Measurements from ENCODE around the gene KEL. TPM values are rescaled to one million over a fixed set of nuclear protein-coding genes. Genes with fewer than 3 reads are reported as not detected.

KEL gene
- total and polyA plus RNA-seq, 9 donors: 0.66 to 7.5 (median 1.4) TPM

GRCh38 chr7:142943706-142944268 is 18.4 kb downstream of the KEL start:
- Histone ChIP-seq H3K9me3 (replicated peaks; ENCODE audit: control insufficient read depth, low read depth, low read length) (no peaks in the 10 kb centered on the region), H3K27ac (ENCODE audit: low read length) (no peak overlapping the region), H3K4me1 (ENCODE audit: control insufficient read depth, insufficient read depth, low read length) (no peaks in the 10 kb centered on the region), H3K36me3 (ENCODE audit: control insufficient read depth, insufficient read depth, low read length) (no peaks in the 10 kb centered on the region), H3K27me3 (ENCODE audit: control insufficient read depth, insufficient read depth, low read length) (no peaks in the 10 kb centered on the region), H3K4me3 (ENCODE audit: low read length) (no peak overlapping the region)
- no peak for DNase-seq
- 85% methylated on average over 5 of the region's 7 CpGs for WGBS (ENCODE audit: insufficient coverage)

DNA sequence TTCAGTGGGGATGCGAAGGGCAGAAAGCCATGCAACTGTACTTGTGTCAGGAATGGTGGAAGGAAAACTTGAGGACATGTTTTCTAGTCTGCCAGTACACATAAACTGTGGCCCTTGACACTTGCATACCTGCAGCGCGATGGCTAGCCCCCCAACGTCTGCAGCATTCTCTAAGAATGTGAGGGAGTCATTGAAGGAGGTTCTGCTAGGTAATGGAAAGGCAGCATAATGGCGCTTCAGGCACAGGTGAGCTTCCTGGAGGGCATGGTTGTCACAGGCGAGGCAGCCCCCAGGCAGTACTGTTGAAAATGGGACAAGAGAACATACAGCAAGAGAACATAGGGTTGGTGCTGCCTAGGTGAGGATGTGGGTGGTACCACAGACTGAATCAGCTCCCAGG is 19.4 kb downstream of the KEL start:
- no peaks in the 10 kb centered on the region for H3K36me3 ChIP-seq (ENCODE audit: control insufficient read depth, insufficient read depth, low read length)
- no peak overlapping the region for H3K4me3 ChIP-seq (ENCODE audit: low read length)
- WGBS (ENCODE audit: insufficient coverage): 89% methylated on average over 6 of the region's 6 CpGs
- H3K27ac ChIP-seq (ENCODE audit: low read length): no peak overlapping the region
- no peak for DNase-seq
- no peaks in the 10 kb centered on the region for H3K4me1 ChIP-seq (ENCODE audit: control insufficient read depth, insufficient read depth, low read length)
- no peaks in the 10 kb centered on the region for H3K27me3 ChIP-seq (ENCODE audit: control insufficient read depth, insufficient read depth, low read length)
- no peaks in the 10 kb centered on the region for H3K9me3 ChIP-seq (replicated peaks; ENCODE audit: control insufficient read depth, low read depth, low read length)

DNA sequence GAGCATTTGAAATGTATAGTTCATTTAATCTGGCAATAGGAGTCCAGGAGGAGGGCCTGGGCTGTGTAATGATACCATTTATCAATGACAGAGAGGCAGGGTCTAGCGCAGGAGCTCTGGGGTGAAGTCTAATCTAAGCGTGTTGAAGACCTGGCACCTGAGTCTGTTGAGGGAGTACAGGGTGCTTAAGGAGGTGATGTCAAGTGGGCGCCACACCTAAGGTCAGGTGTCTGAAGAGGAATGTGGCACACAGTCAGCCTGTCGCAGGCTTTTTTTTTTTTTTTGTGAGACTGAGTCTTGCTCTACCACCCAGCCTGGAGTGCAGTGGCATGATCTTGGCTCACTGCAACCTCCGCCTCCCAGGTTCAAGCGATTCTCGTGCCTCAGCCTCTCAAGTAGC is 20.6 kb downstream of the KEL start:
- no peak overlapping the region for H3K4me3 ChIP-seq (ENCODE audit: low read length)
- no peaks in the 10 kb centered on the region for H3K27me3 ChIP-seq (ENCODE audit: control insufficient read depth, insufficient read depth, low read length)
- whole genome bisulfite sequencing (ENCODE audit: insufficient coverage): 90% methylated on average over 7 of the region's 7 CpGs

DNA sequence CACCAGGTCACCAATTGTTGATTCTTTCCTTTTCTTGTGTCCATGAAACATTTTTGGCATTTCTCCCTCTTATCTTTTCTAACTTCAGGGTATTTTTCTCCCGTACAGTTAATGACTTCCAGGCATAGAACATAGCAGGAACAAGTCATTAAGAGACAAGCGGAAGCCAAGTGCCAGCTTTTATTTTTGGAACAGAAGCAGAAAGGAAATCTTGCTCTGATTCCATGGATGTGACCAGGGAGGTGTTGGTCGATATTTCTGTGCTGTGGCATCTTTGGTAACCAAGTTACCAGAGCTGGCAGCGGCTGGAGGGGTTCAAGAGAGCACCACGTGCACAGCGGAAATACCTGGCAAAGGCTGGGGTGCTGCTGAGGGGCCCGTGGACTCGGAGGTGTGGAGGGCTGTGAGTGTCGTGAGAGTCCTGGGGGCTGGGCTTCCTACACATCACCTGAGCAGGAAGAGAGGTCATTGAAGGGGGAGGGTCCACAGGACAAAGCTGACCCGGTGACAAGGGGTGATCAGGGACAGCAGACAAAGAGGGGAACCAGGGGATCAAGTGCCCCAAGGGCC is 21.1 kb downstream of the KEL start:
- H3K27ac ChIP-seq (ENCODE audit: low read length): no peak overlapping the region
- no peaks in the 10 kb centered on the region for H3K27me3 ChIP-seq (ENCODE audit: control insufficient read depth, insufficient read depth, low read length)
- no peaks in the 10 kb centered on the region for H3K36me3 ChIP-seq (ENCODE audit: control insufficient read depth, insufficient read depth, low read length)
- no peak overlapping the region for H3K4me3 ChIP-seq (ENCODE audit: low read length)
- DNase-seq: no peak
- H3K4me1 ChIP-seq (ENCODE audit: control insufficient read depth, insufficient read depth, low read length): no peaks in the 10 kb centered on the region
- no peaks in the 10 kb centered on the region for H3K9me3 ChIP-seq (replicated peaks; ENCODE audit: control insufficient read depth, low read depth, low read length)
- 64% methylated on average over 9 of the region's 10 CpGs for whole genome bisulfite sequencing (ENCODE audit: insufficient coverage)

More for the DNA sequence above, 20.6 kb downstream of the KEL start:
- Histone ChIP-seq H3K36me3 (ENCODE audit: control insufficient read depth, insufficient read depth, low read length) (no peaks in the 10 kb centered on the region), H3K4me1 (ENCODE audit: control insufficient read depth, insufficient read depth, low read length) (no peaks in the 10 kb centered on the region), H3K27ac (ENCODE audit: low read length) (no peak overlapping the region), H3K9me3 (replicated peaks; ENCODE audit: control insufficient read depth, low read depth, low read length) (no peaks in the 10 kb centered on the region)
- no peak for DNase-seq

- Histone ChIP-seq H3K27me3 (ENCODE audit: control insufficient read depth, insufficient read depth, low read length) (no peaks in the 10 kb centered on the region), H3K4me3 (ENCODE audit: low read length) (no peak within 1 kb of the TSS), H3K9me3 (replicated peaks; ENCODE audit: control insufficient read depth, low read depth, low read length) (no peaks in the 10 kb centered on the region), H3K4me1 (ENCODE audit: control insufficient read depth, insufficient read depth, low read length) (no peaks in the 10 kb centered on the region), H3K36me3 (ENCODE audit: control insufficient read depth, insufficient read depth, low read length) (no peaks in the 10 kb centered on the region), H3K27ac (ENCODE audit: low read length) (no peak within 1 kb of the TSS)
- WGBS (ENCODE audit: insufficient coverage): 58% methylated on average over 9 of the region's 10 CpGs
- DNase-seq: no peak
These were observed 22.8 kb downstream of the KEL start, which contains the start of gene LLCFC1 for GRCh38 chr7:142939226-142939910. LLCFC1 (plus strand) TSS chr7:142939484; CDS start chr7:142939622, 138 bp downstream.

DNA sequence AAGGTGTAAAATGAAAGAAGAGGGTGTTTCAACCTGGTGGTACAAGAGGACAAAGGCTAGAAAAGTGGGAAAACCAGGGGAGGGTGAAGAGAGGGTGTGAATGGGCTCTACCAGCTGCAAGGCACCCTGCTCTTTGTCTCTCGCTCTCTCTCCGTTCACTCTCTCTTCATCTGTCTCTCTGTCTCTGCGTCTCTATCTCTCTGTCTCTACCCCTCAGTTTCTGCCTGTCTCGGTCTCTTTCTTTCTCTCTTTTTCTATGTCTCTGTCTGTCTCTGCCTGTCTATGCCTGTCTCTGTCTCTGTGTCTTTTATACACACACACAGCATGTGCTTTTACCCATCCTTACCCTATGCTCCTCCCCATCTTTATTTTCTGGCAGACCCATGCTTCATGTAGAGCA is 23.6 kb downstream of the KEL start:
- 74% methylated on average over 4 of the region's 4 CpGs for WGBS (ENCODE audit: insufficient coverage)
- no peak for DNase-seq

GRCh38 chr7:142935941-142936565 is 26.1 kb downstream of the KEL start:
- Histone ChIP-seq H3K4me3 (ENCODE audit: low read length) (no peak overlapping the region), H3K36me3 (ENCODE audit: control insufficient read depth, insufficient read depth, low read length) (no peaks in the 10 kb centered on the region), H3K27ac (ENCODE audit: low read length) (no peak overlapping the region), H3K27me3 (ENCODE audit: control insufficient read depth, insufficient read depth, low read length) (no peaks in the 10 kb centered on the region), H3K9me3 (replicated peaks; ENCODE audit: control insufficient read depth, low read depth, low read length) (no peaks in the 10 kb centered on the region), H3K4me1 (ENCODE audit: control insufficient read depth, insufficient read depth, low read length) (no peaks in the 10 kb centered on the region)
- no peak for DNase-seq
- 91% methylated on average over 7 of the region's 12 CpGs for WGBS (ENCODE audit: insufficient coverage)

More for the DNA sequence above, 23.6 kb downstream of the KEL start:
- Histone ChIP-seq H3K4me3 (ENCODE audit: low read length) (no peak overlapping the region), H3K36me3 (ENCODE audit: control insufficient read depth, insufficient read depth, low read length) (no peaks in the 10 kb centered on the region), H3K9me3 (replicated peaks; ENCODE audit: control insufficient read depth, low read depth, low read length) (no peaks in the 10 kb centered on the region), H3K27me3 (ENCODE audit: control insufficient read depth, insufficient read depth, low read length) (no peaks in the 10 kb centered on the region), H3K27ac (ENCODE audit: low read length) (no peak overlapping the region), H3K4me1 (ENCODE audit: control insufficient read depth, insufficient read depth, low read length) (no peaks in the 10 kb centered on the region)

DNA sequence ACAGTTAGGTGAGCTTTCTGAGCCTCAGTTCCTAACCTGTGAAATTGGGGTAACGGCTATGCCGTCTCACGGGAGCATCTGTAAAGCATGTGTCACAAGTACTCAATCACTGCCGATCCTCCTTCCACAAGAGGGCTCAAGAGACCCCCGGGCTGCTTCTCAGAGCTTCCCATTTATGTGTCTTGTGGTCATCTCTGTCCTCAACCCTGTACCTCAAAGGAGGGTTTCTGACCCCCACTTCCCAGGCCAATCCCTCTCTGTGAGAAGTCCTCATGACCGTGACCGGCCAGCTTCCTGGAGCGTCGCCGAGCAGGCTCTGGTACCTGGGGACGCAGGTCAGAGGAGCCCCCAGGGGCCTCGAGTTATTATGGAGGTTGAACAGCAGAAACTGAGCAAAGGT is 28.1 kb downstream of the KEL start:
- DNase-seq: no peak
- Histone ChIP-seq H3K4me1 (ENCODE audit: control insufficient read depth, insufficient read depth, low read length) (no peaks in the 10 kb centered on the region), H3K9me3 (replicated peaks; ENCODE audit: control insufficient read depth, low read depth, low read length) (no peaks in the 10 kb centered on the region), H3K27ac (ENCODE audit: low read length) (no peak overlapping the region), H3K4me3 (ENCODE audit: low read length) (no peak overlapping the region), H3K27me3 (ENCODE audit: control insufficient read depth, insufficient read depth, low read length) (no peaks in the 10 kb centered on the region), H3K36me3 (ENCODE audit: control insufficient read depth, insufficient read depth, low read length) (no peaks in the 10 kb centered on the region)
- 66% methylated on average over 12 of the region's 12 CpGs for WGBS (ENCODE audit: insufficient coverage)

DNA sequence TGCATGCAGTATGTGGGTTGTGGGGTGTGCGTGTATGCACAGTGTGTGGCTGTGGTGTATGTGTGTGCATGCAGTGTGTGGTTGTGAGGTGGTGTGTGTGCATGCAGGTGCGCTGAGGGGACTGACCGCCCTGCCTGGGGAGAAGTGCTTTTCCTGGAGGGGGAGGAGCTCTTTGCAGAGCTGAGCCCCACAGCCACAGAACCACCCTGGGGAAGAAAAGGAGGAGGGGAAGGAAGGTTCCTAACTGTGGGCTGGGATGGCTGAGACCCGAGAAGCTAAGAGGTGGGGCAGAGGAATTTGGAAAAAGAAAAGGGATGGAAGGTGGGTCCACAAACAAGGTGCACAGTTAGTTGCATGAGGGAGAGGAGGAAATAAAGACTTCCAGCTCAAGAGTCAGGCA is 28.5 kb downstream of the KEL start, which contains the start of gene TRPV5:
Gene TRPV5 (minus strand): TSS at position 123 of the 400 bp plus-strand sequence. CDS start 287 bp downstream, outside the sequence.
- Histone ChIP-seq H3K4me3 (ENCODE audit: low read length) (no peak within 1 kb of the TSS), H3K4me1 (ENCODE audit: control insufficient read depth, insufficient read depth, low read length) (no peaks in the 10 kb centered on the region), H3K9me3 (replicated peaks; ENCODE audit: control insufficient read depth, low read depth, low read length) (no peaks in the 10 kb centered on the region), H3K27ac (ENCODE audit: low read length) (no peak within 1 kb of the TSS), H3K36me3 (ENCODE audit: control insufficient read depth, insufficient read depth, low read length) (no peaks in the 10 kb centered on the region), H3K27me3 (ENCODE audit: control insufficient read depth, insufficient read depth, low read length) (no peaks in the 10 kb centered on the region)
- WGBS (ENCODE audit: insufficient coverage): 68% methylated on average over 4 of the region's 4 CpGs
- DNase-seq: no peak

GRCh38 chr7:142933092-142933475 is 29.1 kb downstream of the KEL start:
- H3K9me3 ChIP-seq (replicated peaks; ENCODE audit: control insufficient read depth, low read depth, low read length): no peaks in the 10 kb centered on the region
- WGBS (ENCODE audit: insufficient coverage): 94% methylated on average over 5 of the region's 7 CpGs
- H3K27ac ChIP-seq (ENCODE audit: low read length): no peak overlapping the region
- H3K4me1 ChIP-seq (ENCODE audit: control insufficient read depth, insufficient read depth, low read length): no peaks in the 10 kb centered on the region
- no peaks in the 10 kb centered on the region for H3K36me3 ChIP-seq (ENCODE audit: control insufficient read depth, insufficient read depth, low read length)
- H3K4me3 ChIP-seq (ENCODE audit: low read length): no peak overlapping the region
- no peak for DNase-seq
- H3K27me3 ChIP-seq (ENCODE audit: control insufficient read depth, insufficient read depth, low read length): no peaks in the 10 kb centered on the region
